ENCODE data around the gene ICAM3.

- TF ChIP-seq CTCF (IDR thresholded peaks at IDR 0.05 in 2 of 3, conservative IDR thresholded peaks at IDR 0.05 in 1 of 3; ENCODE audit: borderline replicate concordance in 1 of 3, insufficient read depth in 1 of 3, low read depth in 2 of 3, low read length in 2 of 3) (no peak), POLR2A (IDR thresholded peaks at IDR 0.05; ENCODE audit: borderline replicate concordance, extremely low read depth, insufficient read depth, insufficient read length) (no peak), EZH2phosphoT487 (IDR thresholded peaks at IDR 0.05; ENCODE audit: borderline replicate concordance) (no peak), MAX (IDR thresholded peaks at IDR 0.05) (no peak)
Observed at GRCh38 chr19:10374931-10375330, 35.5 kb upstream of the ICAM3 start.
